Loucy (cell line): ENCODE results near the gene RFX3.

ENCODE experiments used
- H2AFZ ChIP-seq: fragments of 200-600 bp; sonication (generic); 2 replicates; pipeline ENCODE4 v1.6.0; 2016; ENCODE audit warnings: antibody characterized with exemption, mild to moderate bottlenecking, low read length, moderate library complexity
- H3F3A ChIP-seq: fragments of 200-600 bp; 2 replicates; pipeline ENCODE4 v1.6.0; 2016; ENCODE audit warnings: antibody characterized with exemption, low read depth, mild to moderate bottlenecking
- H3K27me3 ChIP-seq: fragments of 200-600 bp; sonication (generic); 2 replicates; pipeline ENCODE4 v1.6.1; 2014; ENCODE audit warnings: low read length, mild to moderate bottlenecking; ENCODE audit not compliant: insufficient read depth, poor library complexity, severe bottlenecking
- H3K36me3 ChIP-seq: fragments of 200-600 bp; sonication (generic); 2 replicates; pipeline ENCODE4 v1.6.1; 2016; ENCODE audit warnings: low read length; ENCODE audit not compliant: insufficient read depth
- H3K4me1 ChIP-seq: fragments of 200-600 bp; sonication (generic); 2 replicates; pipeline ENCODE4 v1.5.1; 2014; ENCODE audit warnings: low read length, mild to moderate bottlenecking; ENCODE audit not compliant: insufficient read depth, poor library complexity, severe bottlenecking
- H3K4me2 ChIP-seq: fragments of 200-600 bp; sonication (generic); 2 replicates; pipeline ENCODE4 v1.6.0; 2014; ENCODE audit warnings: antibody characterized with exemption, low read length, low read depth, mild to moderate bottlenecking; ENCODE audit not compliant: poor library complexity, severe bottlenecking
- H3K4me3 ChIP-seq: fragments of 200-600 bp; sonication (generic); 2 replicates; pipeline ENCODE4 v1.5.1; 2014; ENCODE audit warnings: low read length, mild to moderate bottlenecking, mixed read lengths; ENCODE audit not compliant: poor library complexity, severe bottlenecking
- H3K79me2 ChIP-seq: fragments of 200-600 bp; sonication (generic); 2 replicates; pipeline ENCODE4 v1.6.1; 2014; ENCODE audit warnings: low read length; ENCODE audit not compliant: insufficient read depth
- H3K9ac ChIP-seq: fragments of 200-600 bp; sonication (generic); 2 replicates; pipeline ENCODE4 v1.6.0; 2014; ENCODE audit warnings: mild to moderate bottlenecking, low read depth, low read length, moderate library complexity; ENCODE audit not compliant: poor library complexity, severe bottlenecking
- H3K9me2 ChIP-seq: fragments of 200-600 bp; sonication (generic); replicated peaks from 2 replicates; pipeline ENCODE4 v1.6.1; 2016; ENCODE audit warnings: low read depth, low read length, mixed read lengths
- H3K9me3 ChIP-seq: fragments of 200-600 bp; sonication (generic); 2 replicates; pipeline ENCODE4 v1.6.1; 2014; ENCODE audit warnings: mild to moderate bottlenecking, antibody characterized with exemption, low read length, low read depth; ENCODE audit not compliant: insufficient read depth
- H4K20me1 ChIP-seq: fragments of 200-600 bp; sonication (generic); 2 replicates; pipeline ENCODE4 v1.6.0; 2014; ENCODE audit warnings: antibody characterized with exemption, low read length, mild to moderate bottlenecking; ENCODE audit not compliant: insufficient read depth, poor library complexity, severe bottlenecking
- EZH2phosphoT487 ChIP-seq: fragments of 200-600 bp; IDR thresholded peaks from 2 replicates; pipeline ENCODE4 v1.6.1; 2018; ENCODE audit warnings: antibody characterized with exemption, mild to moderate bottlenecking, moderate library complexity, borderline replicate concordance
- TF ChIP-seq, protein P1 (sequence below): fragments of 200-600 bp; sonication (generic); conservative IDR thresholded peaks from 2 replicates; pipeline ENCODE4 v1.5.1; 2014; ENCODE audit warnings: mild to moderate bottlenecking, antibody characterized with exemption, low read length

RFX3 gene

DNA sequence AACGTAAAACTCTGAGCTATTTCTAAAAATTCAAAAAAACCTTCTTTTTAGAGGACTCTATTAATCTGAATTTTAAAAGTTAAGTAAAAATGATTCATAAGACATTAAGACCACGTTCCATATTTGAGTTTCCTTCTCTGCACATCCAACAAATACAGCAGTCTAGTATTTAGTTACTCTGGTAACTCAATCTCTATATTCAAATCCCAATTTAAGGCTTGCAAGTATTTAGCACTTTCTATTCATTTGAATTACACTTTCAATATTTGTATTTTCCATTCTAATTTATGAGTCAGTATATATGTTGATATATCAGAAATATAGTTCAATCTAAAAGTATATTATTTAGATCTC lies 17.7 kb downstream of the RFX3 start:
- Histone ChIP-seq H3K4me3 (no peak overlapping the region), H2AFZ (no peak overlapping the region), H3K79me2 (peaks cover 7% of the 10 kb centered on the region; the same call in 1 of the 2 replicates), H3K27me3 (no peaks in the 10 kb centered on the region), H3K9ac (no peak overlapping the region), H3F3A (peaks cover 2% of the 10 kb centered on the region; the same call in 1 of the 2 replicates), H3K9me3 (no peaks in the 10 kb centered on the region), H3K36me3 (no peaks in the 10 kb centered on the region), H3K9me2 (no peaks in the 10 kb centered on the region), H4K20me1 (peaks cover 3% of the 10 kb centered on the region), H3K4me2 (peak overlapping the region; percentile 38), H3K4me1 (peaks cover 10% of the 10 kb centered on the region)
- TF ChIP-seq EZH2phosphoT487: no peak
- TF ChIP-seq, protein P1, sequence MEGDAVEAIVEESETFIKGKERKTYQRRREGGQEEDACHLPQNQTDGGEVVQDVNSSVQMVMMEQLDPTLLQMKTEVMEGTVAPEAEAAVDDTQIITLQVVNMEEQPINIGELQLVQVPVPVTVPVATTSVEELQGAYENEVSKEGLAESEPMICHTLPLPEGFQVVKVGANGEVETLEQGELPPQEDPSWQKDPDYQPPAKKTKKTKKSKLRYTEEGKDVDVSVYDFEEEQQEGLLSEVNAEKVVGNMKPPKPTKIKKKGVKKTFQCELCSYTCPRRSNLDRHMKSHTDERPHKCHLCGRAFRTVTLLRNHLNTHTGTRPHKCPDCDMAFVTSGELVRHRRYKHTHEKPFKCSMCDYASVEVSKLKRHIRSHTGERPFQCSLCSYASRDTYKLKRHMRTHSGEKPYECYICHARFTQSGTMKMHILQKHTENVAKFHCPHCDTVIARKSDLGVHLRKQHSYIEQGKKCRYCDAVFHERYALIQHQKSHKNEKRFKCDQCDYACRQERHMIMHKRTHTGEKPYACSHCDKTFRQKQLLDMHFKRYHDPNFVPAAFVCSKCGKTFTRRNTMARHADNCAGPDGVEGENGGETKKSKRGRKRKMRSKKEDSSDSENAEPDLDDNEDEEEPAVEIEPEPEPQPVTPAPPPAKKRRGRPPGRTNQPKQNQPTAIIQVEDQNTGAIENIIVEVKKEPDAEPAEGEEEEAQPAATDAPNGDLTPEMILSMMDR: no peak

DNA sequence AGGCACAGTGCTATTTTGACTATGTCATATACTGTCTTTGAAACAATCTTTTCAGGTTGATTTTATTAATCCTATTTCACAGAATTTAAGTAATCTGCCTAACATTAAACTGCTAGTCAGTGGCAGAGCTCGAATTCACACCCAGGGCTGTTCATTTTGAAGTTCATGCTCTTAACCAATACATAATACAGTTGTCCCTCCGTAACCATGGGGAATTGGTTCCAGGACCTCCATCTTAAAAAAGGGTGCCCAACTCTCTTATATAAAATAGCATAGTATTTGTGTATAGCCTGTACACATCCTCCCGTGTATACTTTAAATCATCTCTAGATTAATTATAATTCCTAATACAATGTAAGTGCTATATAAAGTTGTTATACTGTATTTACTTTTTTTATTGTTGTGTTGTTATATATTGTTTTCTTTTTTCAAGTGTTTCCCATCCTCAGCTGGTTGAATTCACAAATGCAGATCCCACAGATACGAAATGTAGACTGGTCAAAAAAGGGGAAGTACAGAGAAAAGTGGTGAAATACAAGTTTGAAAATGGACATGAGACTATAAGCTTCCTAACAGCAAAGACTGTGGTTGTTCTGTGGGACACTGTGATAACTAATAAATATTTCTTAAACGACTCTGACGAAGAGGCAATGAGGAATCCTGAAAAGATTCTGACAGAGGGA lies 18.3 kb downstream of the RFX3 start:
- H2AFZ ChIP-seq: no peak overlapping the region
- peaks cover 3% of the 10 kb centered on the region for H4K20me1 ChIP-seq
- no peaks in the 10 kb centered on the region for H3K36me3 ChIP-seq
- H3K27me3 ChIP-seq: no peaks in the 10 kb centered on the region
- H3K4me2 ChIP-seq: peak overlapping the region; percentile 38
- H3K9me3 ChIP-seq: no peaks in the 10 kb centered on the region
- peaks cover 10% of the 10 kb centered on the region for H3K4me1 ChIP-seq
- H3K9ac ChIP-seq: no peak overlapping the region
- H3K4me3 ChIP-seq: no peak overlapping the region
- H3K9me2 ChIP-seq: no peaks in the 10 kb centered on the region
- H3K79me2 ChIP-seq: peaks cover 7% of the 10 kb centered on the region; the same call in 1 of the 2 replicates
- TF ChIP-seq, protein P1: no peak
- no peak for TF ChIP-seq EZH2phosphoT487
- peaks cover 2% of the 10 kb centered on the region; the same call in 1 of the 2 replicates for H3F3A ChIP-seq

DNA sequence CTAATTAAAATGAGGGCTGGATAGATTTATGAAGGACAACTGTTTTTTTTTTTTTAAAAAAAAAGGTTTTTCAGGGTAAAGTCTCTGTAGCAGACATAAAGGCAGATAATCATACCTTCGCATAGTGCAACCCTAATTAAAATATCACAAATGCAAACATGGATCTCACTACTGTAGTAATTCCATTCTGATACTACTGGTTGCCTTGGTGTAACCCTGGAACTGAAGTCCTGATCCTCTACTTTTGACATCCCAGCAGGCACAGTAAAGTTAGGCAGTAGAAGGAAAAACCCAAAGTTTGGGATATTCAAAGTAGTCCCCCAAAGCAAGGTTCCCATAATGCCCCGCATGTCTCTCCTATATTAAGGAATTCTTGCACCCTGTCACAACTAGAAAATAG lies 19.6 kb downstream of the RFX3 start:
- no peaks in the 10 kb centered on the region for H3K27me3 ChIP-seq
- H4K20me1 ChIP-seq: peaks cover 3% of the 10 kb centered on the region
- no peak overlapping the region for H3K4me3 ChIP-seq
- no peaks in the 10 kb centered on the region for H3K9me3 ChIP-seq
- H3F3A ChIP-seq: peaks cover 2% of the 10 kb centered on the region; the same call in 1 of the 2 replicates
- peaks cover 10% of the 10 kb centered on the region for H3K4me1 ChIP-seq
- H2AFZ ChIP-seq: no peak overlapping the region
- peaks cover 7% of the 10 kb centered on the region; the same call in 1 of the 2 replicates for H3K79me2 ChIP-seq
- H3K36me3 ChIP-seq: no peaks in the 10 kb centered on the region
- no peak for TF ChIP-seq EZH2phosphoT487
- TF ChIP-seq, protein P1: no peak
- no peak overlapping the region for H3K9ac ChIP-seq
- H3K9me2 ChIP-seq: no peaks in the 10 kb centered on the region
- no peak overlapping the region for H3K4me2 ChIP-seq
